ENCODE data around the gene PATL2. TPM values are rescaled to one million over a fixed set of nuclear protein-coding genes. Genes with fewer than 3 reads are reported as not detected.

The PATL2 gene
- total and polyA plus RNA-seq, 10 donors: 17.0 to 64.2 (median 28.9) TPM

DNA sequence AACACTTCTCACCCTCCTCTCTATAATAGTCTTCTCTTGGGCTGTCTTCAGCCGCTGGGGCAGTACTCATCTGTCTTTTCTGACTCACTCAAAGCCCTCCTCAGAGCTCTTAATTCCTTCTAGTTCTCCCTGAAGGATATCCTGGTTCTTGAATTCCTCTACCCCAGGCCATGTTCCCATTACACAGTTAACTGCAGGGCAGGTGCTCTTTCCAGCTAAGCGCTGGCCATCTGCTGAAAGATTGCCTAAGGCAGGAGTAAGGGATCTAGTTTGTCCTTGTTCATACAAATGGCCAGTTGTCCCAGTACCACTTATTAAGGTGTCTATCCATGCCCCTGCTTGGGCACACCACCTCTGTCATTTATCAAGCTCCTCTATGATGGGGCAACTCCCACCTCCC lies 37.5 kb downstream of the PATL2 start:
- intact Hi-C loops (cut with DNase I; ENCODE audit: low total_unique reads): no loop called here
- TF ChIP-seq POLR2A (IDR thresholded peaks at IDR 0.05): no peak
- no peak for DNase-seq
- WGBS, 5 donors: 96 to 100% (median 98%) methylated on average over 2 of the region's 2 CpGs
- Histone ChIP-seq H3K36me3 (peaks cover 0 to 11% (median 0%) of the 10 kb centered on the region in 6 donors), H3K27ac (peak overlapping the region in 1 of 8 donors; percentile 100), H3K4me3 (no peak overlapping the region), H3K4me1 (peaks cover 12 to 98% (median 73%) of the 10 kb centered on the region in 6 donors), H3K9me3 (no peaks in the 10 kb centered on the region), H3K27me3 (replicated peaks in 1 of 7) (no peaks in the 10 kb centered on the region)

DNA sequence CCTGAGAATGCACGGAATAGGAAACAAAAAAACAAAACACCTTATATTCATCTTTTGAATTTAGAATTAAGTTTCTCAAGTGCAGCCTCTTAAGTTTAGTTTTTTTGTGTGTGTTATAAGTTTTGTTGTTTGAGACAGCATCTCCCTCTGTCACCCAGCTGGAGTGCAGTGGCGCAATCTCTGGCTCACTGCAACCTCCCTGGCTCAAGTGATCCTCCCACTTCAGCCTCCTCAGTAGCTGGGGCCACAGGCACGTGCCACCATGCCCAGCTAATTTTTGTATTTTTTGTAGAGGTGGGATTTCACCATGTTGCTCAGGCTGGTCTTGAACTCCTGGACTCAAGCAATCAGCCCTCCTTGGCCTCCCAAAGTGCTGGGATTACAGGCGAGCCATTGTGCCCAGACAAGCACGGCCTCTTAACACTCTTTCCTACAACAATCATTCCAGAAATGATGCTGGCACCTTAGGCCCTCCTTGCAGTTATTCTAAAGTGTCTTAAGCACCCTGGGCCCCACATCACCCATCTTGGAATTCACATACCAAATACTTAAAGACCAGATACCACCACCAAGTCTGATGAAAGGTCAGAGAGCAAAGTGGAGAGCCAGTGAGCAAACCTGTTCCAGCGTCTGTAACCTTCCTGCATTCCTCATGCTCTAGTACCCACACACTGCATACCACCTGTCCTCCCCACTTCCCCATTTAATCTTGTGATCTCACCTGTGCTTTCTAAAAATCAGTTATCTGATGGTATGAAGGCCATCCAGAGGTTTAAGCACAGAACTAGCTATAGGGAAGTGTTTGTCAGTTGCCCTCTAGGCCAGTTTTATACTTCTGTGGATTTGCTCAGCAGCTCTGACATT lies 40.8 kb downstream of the PATL2 start:
- no peak for DNase-seq
- peak overlapping the region in 7 of 8 donors; percentile 27 to 100 (median 63) for H3K27ac ChIP-seq
- peaks cover 0 to 17% (median 0%) of the 10 kb centered on the region in 6 donors for H3K36me3 ChIP-seq
- no peaks in the 10 kb centered on the region for H3K9me3 ChIP-seq
- no peaks in the 10 kb centered on the region for H3K27me3 ChIP-seq (replicated peaks in 1 of 7)
- intact Hi-C loops (cut with DNase I; ENCODE audit: low total_unique reads): no loop called here
- no peak overlapping the region for H3K4me3 ChIP-seq
- TF ChIP-seq POLR2AphosphoS5 (IDR thresholded peaks at IDR 0.05) (no peak), POLR2A (IDR thresholded peaks at IDR 0.05) (no peak)
- TF ChIP-seq, protein P1, sequence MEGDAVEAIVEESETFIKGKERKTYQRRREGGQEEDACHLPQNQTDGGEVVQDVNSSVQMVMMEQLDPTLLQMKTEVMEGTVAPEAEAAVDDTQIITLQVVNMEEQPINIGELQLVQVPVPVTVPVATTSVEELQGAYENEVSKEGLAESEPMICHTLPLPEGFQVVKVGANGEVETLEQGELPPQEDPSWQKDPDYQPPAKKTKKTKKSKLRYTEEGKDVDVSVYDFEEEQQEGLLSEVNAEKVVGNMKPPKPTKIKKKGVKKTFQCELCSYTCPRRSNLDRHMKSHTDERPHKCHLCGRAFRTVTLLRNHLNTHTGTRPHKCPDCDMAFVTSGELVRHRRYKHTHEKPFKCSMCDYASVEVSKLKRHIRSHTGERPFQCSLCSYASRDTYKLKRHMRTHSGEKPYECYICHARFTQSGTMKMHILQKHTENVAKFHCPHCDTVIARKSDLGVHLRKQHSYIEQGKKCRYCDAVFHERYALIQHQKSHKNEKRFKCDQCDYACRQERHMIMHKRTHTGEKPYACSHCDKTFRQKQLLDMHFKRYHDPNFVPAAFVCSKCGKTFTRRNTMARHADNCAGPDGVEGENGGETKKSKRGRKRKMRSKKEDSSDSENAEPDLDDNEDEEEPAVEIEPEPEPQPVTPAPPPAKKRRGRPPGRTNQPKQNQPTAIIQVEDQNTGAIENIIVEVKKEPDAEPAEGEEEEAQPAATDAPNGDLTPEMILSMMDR (IDR thresholded peaks at IDR 0.05 in 8 of 11, conservative IDR thresholded peaks at IDR 0.05 in 3 of 11): no peak
- peaks cover 12 to 96% (median 68%) of the 10 kb centered on the region in 6 donors for H3K4me1 ChIP-seq
- 84 to 95% (median 87%) methylated on average over 6 of the region's 6 CpGs for WGBS, 5 donors

DNA sequence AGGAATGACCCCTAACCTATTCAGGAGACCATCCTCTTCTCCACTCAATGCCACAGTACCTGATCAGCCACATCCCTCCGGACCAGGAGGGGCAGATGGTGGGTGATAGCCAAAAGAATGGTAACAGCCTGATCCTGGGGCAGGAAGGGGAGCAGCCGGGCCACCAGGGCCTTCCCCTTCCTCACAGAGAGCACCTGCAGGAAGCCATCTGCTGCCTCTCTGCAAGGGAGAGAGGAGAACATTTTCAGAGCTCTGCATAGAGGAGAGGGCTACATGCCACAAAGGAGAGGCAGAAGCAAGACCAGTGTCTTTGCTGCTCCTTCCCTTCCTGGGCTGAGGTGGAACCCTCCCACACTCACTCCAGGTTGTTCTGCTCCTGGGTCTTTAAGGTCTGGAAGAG lies 42.2 kb downstream of the PATL2 start:
- 11 to 28% (median 21%) methylated on average over 2 of the region's 2 CpGs for WGBS, 5 donors
- intact Hi-C loops (cut with DNase I; ENCODE audit: low total_unique reads): loop anchor here (5.0 kb wide), 1 partner anchor 43 kb away; the partner anchor contains the start of genes B2M and PATL2

DNA sequence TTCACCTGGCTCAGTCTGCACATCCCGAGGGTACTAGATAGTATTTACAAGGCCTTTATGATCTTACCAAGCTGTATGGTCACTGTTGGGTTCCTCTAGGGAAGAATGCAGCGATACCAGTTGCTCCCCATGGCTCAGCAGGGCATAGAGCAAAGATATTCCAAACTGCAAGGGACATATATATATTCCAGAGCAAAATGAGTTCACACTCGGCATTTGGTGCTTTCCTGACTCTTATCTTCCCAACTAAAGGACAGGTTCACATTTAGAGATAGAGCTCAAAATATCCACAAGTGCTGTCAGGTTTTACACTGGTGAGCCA lies 44.1 kb downstream of the PATL2 start:
- no peak for DNase-seq
- peak overlapping the region in 1 of 8 donors; percentile 38 for H3K4me3 ChIP-seq
- intact Hi-C loops (cut with DNase I; ENCODE audit: low total_unique reads): loop anchor here (5.0 kb wide), 1 partner anchor 45 kb away; the partner anchor contains the start of genes B2M and PATL2
- no peaks in the 10 kb centered on the region for H3K27me3 ChIP-seq (replicated peaks in 1 of 7)
- peaks cover 18 to 90% (median 73%) of the 10 kb centered on the region in 6 donors for H3K4me1 ChIP-seq
- peak overlapping the region; percentile 53 to 100 (median 88) for H3K27ac ChIP-seq
- H3K9me3 ChIP-seq: no peaks in the 10 kb centered on the region
- 55 to 63% (median 60%) methylated on average over 3 of the region's 3 CpGs for WGBS, 5 donors
- H3K36me3 ChIP-seq: peaks cover 0 to 17% (median 0%) of the 10 kb centered on the region in 6 donors
- TF ChIP-seq, protein P1 (IDR thresholded peaks at IDR 0.05 in 8 of 11, conservative IDR thresholded peaks at IDR 0.05 in 3 of 11): no peak
- TF ChIP-seq POLR2AphosphoS5 (IDR thresholded peaks at IDR 0.05) (no peak), POLR2A (IDR thresholded peaks at IDR 0.05) (no peak)

More for the DNA sequence above, 42.2 kb downstream of the PATL2 start:
- DNase-seq: no peak
- H3K9me3 ChIP-seq: no peaks in the 10 kb centered on the region
- H3K4me1 ChIP-seq: peaks cover 18 to 96% (median 72%) of the 10 kb centered on the region in 6 donors
- H3K36me3 ChIP-seq: peaks cover 0 to 17% (median 0%) of the 10 kb centered on the region in 6 donors
- H3K27ac ChIP-seq: peak overlapping the region; percentile 20 to 100 (median 74)
- TF ChIP-seq POLR2AphosphoS5 (IDR thresholded peaks at IDR 0.05) (peak in 2 of 3 donors; percentile 39 to 52), POLR2A (IDR thresholded peaks at IDR 0.05) (no peak)
- TF ChIP-seq, protein P1 (IDR thresholded peaks at IDR 0.05 in 8 of 11, conservative IDR thresholded peaks at IDR 0.05 in 3 of 11): no peak
- H3K27me3 ChIP-seq (replicated peaks in 1 of 7): no peaks in the 10 kb centered on the region
- no peak overlapping the region for H3K4me3 ChIP-seq

Measured in spleen (tissue), 11 donors.